GM19467 (cell line): ENCODE data around the gene MTUS2.
"Not testable (repeated sequence)": the region's sequence is repeated elsewhere in the genome, so short reads cannot be mapped to it uniquely, and the experiment has no call there.

Source experiments
- ATAC-seq: cut with Tn5 transposase; IDR thresholded peaks from one replicate; pipeline ENCODE4 v1.9.1; 2021; ENCODE audit warnings: mild to moderate bottlenecking, moderate library complexity; ENCODE audit not compliant: unreplicated experiment

The MTUS2 gene

DNA sequence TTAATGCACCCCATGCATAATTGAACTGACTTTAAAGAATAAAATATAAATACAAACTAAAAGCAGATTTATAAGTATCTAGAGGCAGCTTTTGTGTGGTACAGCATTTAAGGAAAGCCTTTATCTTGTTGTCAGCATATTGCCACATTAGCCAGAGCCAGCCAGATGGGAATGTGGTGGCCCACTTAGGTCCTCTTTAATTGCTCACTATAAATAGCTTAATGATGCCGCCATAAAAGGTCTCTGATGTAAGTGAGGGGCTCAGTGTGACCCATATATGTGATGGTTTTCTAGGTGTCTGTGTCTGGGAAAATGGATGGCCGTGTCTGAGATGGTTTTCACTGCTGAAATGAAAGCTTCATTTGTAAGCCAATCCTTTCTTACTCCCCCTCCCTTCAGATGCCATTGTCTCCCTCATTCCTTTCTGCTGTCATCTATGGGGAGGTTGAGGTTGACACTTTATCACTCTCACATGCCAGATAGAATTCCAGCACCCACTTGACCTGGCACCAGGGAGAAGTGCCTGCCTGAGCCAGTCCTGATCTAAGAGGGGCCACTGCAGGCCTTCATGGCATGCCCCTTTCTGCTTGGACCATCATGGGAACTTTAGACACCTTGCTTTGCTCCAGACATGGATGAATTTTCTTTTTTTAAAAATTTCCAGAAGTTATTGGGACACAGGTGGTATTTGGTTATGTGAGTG, 135.3 kb downstream of the MTUS2 start:
- ATAC-seq, result no peak

DNA sequence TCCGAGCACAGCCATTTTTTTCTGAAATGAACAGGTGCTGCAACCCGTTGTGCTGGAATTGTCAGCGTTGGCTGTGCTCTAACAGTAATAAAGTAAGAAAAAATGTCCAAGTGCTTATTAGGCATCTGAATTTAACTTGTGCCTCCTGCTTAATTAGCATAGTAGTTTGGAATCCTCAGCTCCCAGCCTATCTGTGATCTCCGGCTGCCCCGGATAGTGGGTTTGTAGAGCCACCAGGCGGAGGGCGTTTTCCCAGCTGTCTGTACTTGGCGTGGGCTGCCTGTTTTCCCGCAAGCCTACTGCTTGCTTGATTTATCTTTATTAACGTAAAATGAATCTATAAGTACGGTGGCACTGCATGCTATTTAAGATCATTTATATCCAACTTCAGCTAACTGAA, 137.9 kb downstream of the MTUS2 start:
- ATAC-seq, result no peak

- ATAC-seq, result no peak
These were observed 138.3 kb downstream of the MTUS2 start for GRCh38 chr13:28958441-28958840.

DNA sequence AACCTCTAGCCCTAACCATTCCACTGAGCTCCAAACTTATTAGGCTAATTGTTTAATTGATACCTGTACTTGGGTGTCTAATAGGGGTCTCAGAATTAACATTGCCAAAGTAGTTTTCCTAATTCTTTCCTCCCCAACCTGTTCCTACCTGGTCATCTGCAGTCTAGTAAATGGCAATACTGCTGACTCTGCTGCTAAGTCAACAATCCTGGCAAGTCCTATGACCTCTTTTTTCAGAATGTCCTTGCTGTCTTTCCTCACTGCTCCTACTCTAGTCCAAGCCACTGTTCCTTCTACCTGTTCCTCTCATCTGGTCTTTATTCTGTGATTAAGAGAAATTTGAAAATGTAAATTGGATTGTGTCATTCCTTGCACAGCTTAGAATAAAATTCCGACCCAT, 143.9 kb downstream of the MTUS2 start:
- ATAC-seq, result no peak

GRCh38 chr13:28964803-28965202, 144.7 kb downstream of the MTUS2 start:
- no peak for ATAC-seq

DNA sequence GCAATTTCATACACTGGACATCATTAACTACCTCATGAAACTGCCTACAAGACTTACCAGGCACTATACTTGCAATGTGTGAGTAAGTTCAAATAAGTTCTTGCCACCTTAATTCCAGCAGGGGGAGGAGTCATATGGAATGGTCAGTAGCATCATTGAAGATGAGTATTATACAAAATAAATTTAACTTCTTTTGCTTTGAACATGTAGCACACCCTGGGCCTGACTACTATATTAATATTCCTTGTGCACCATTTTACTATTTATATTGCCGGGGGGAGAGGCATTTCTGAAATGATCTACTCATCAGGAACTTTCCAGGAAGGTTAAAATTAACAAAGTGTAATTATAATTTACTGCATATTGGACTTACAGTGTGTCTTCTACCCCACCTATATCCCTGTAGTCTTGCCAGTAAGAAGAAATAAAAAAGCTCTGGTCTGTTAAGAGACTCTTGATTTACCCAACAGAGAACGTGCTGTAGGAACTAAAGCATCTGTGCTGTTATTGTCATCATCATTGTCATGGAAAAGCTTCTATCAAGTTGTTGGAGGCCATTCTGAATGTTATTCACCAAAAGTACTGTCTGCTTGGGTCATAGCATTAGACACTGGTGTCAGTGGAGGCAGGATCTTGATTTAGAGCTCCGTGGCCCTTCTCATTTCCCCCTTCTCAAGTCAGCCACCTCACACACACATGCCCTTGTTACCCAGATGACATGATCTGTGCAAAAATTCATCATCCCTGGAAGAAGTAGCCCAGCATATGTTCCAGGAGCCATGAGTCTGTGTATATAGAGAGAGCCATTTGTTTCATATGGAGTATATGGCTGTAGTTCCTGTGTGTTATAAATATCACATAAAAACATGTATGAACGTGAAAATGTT, 147.1 kb downstream of the MTUS2 start:
- no peak for ATAC-seq

- no peak for ATAC-seq
These were observed 156.1 kb downstream of the MTUS2 start for GRCh38 chr13:28976195-28976594.

GRCh38 chr13:28976636-28977035, 156.5 kb downstream of the MTUS2 start:
- ATAC-seq, result no peak

DNA sequence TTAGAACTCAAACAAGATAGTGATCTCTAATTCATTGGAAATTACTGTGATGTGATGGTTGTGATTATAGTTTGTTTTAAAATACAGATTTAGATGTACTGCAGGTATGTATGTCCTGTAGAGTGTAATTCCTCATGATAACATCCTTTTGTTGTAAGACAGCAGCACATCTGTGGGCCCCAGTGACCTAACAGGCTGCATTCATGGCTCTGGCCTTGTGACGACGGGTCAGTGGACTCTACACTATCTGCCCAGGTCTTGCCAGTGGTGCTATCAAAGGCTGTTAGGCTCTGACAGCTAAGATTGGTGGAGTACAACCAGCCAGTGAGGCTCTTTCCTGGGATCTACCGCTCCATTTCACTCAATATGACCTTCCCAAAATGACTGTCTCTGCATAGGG, 158.4 kb downstream of the MTUS2 start:
- ATAC-seq, result no peak

DNA sequence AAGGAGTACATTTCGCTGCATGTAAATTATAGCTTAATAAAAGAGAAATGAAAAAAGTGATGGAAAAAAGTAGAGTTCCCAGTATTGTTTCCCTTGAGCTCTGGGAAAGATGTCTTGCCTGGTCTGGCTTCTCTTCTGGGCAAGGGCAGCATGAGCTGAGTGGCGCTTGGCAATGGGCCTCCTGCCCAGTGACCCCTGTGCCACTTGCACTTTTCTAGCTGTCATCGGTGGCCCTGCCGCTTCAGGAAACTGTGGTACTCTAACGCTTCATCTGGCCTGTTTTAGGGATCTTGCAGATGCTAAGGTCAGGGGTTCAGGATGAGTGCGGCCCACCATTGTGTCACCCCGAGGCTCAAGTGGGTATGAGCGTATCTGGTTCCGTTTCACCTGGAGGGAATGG, 161.4 kb downstream of the MTUS2 start:
- ATAC-seq, result no peak

DNA sequence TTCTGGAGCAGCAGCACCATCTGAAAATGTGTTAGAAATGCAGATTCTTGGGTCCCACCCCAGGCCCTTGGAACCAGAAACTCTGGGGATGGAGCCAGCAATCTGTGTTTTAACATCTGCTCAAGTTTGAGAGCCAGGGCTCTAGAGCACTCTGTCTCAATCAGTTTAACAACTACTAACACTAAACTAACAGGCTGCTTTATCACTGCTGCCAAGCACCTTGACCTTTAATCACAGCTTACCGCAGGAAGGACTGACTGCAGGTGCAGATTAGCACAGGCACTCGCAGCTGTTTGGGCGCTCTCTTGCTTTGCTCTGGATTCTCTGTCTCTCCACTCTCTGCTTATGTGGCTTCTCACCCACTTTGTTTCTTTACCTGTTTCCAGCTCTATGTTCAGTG, 163.5 kb downstream of the MTUS2 start:
- no peak for ATAC-seq

DNA sequence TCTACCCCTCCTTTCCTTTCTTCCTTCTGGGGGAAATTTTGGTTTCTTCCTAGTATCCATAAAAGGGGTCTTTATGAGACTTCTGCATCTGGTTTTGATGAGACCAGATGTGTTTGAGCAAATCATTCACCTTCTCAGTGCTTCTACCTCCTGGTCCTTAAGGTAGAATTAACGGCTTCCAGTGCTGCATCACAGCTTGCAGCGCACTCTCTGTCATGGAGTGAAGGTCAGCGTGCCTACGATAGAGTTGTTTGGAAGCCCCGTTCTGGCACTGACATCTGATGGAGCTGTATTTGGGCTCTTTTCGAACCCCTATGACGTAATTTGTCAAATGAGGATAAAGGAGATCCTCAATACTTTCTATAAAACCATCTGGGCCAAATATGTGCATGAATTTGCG, 164.2 kb downstream of the MTUS2 start:
- no peak for ATAC-seq

DNA sequence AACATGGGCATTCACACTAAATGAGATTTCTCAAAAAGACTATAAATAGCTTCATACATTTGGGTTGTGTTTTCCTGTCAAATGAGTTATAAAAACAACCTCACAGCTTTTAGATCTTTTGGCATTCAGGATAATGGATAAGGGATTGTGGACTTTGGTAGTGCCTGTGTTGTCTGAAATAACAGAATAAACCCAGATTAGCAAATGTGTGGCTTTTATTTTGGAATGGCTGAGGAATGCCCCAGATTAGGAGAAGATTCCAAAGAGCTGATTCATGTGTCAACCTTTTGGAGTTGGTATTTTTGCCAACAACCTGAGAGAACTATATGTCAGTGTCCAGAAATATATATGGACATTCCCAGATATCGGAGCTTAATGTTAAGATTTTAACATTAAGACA, 164.7 kb downstream of the MTUS2 start:
- ATAC-seq, result no peak

DNA sequence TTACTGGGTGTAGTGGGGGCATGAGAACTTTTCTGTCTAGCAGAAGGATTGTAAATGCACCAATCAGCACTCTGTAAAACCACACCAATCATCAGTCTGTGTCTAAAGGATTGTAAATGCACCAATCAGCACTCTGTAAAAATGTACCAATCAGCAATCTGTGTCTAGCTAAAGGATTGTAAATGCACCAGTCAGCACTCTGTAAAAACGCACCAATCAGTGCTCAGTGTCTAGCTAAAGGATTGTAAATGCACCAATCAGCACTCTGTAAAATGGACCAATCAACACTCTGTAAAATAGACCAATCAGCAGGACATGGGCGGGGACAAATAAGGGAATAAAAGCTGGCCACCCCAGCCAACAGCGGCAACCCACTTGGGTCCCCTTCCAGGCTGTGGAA, 170.2 kb downstream of the MTUS2 start:
- not testable (repeated sequence) for ATAC-seq

DNA sequence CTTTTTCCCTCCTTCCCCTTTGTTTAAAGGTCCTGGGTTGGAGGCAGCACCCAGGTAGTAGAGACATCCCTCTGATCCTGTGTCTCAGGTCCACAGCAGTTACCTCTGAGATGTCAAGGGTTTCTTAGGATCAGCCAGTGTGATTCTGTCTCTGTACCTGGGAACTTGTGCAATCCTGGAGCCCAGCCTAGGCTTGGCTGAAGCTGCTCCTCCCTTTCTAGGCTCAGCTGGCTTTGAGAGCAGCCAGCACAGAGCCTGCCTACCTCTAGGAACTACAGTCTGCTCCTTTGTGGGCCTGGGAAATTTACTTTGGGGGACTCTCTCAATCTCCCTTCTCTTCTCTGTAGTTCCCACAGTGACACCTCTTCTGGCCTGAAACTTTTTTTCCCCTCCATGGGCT, 171.6 kb downstream of the MTUS2 start:
- no peak for ATAC-seq

GRCh38 chr13:29000826-29001225, 180.7 kb downstream of the MTUS2 start:
- ATAC-seq, result no peak

DNA sequence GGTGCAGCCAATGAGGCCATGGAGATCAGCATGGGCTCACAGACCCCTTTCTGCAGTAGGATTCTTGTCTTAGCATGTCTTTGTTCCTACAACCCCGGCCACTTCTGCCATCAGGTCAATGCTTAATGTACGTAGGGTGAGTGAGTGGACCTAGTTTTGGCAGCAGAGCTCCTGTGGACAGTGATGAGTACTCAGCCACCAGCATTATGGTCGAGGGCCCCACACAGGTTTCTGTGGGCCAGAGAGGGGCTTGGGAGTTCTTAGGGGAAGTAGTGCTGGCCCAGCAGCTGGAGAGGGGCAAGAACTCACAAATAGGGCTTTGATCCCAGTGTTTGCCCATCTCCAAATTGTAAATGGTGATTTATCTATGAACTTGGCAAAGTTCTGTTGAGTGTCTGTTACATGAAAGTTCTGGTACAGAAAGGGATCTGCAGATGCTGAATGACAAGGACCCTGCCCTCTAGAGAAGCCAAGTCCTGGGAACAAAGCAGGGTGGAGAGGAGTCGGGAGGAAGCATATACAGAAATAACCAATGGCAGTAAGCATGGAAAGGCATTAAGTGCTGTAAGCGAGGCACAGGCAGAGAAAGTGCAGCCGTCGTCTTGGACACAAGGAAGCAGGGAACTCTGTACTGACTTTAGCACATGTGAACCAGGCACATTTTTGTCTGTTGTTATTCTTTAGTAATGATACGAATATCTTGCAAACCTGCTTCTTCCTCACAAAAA, 185.1 kb downstream of the MTUS2 start:
- ATAC-seq, result no peak

DNA sequence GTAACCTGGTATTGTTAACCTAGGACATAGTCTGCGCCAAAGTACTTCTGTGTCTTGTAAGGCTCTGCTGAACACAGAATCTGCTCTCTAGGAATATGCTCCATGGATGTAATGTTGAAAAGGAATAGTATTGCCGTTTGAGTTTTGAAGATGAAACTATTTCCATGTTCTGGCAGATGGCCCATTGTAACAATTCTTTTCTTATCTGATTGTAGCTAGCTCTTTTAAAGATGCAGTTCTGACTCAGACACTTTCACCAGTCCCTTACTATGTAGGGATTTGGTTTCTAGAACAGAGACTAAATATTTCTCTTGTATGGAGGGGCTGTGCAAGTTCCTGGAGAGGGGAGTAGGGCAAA, 185.6 kb downstream of the MTUS2 start:
- ATAC-seq, result no peak

DNA sequence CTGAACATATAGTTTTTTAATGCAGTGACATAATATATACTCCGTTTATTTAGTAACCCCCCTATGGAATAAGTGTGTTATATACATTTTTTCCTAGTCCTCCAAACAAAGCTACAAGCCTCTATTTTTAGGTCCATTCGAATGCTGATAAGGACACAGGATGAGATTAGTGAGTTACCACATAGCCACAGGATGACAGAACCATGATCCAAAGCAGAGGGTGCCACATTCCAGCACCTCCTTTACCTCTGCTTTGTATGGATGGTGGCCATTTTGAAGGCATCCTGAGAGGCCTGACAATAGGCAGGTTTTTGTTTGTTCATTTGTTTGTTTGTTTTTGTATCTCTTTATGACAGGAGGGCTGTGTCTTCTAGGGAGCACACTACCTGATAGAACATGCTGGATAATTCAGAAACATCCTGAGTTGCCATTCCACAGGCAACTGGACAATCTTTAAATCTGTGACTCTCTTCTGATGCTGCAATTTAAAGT, 186.3 kb downstream of the MTUS2 start:
- no peak for ATAC-seq

DNA sequence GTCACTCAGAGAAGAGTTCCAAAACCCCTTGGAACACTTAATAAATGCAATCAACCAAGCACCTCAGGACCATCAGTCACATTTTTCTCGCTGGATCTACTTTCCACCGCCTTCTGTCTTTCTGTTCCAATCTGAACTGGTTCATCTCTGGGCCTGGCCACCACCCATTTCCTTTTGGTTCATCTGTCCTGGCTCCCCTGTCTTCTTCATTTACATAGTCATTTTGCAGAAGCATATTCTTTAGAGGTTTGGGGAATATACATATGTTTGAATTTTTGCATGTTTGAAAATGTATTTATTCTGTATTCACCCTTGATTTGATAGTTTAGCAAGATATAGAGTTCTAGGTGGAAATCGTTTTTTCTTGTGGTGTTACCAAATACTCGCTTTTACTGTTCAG, 188.2 kb downstream of the MTUS2 start:
- ATAC-seq, result no peak

DNA sequence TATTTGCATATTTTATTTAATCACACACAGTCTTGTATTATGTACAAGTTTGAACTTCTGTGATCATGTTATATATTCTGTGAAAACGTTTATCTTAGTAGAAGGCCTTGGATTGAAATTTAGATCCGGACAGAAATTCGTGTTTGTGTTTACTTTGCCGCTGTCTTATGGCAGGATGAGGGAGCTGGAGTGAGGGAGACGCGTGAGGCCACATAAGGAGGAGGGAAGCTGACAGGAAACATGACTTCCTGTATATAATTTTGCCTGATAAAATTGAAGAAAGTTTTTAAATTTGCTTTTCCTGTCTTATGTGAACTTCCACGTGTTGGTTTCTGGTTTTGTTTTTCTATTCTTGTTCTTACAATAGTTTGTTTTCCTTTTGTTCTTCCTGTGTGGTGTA, 200.2 kb downstream of the MTUS2 start:
- ATAC-seq, result no peak

DNA sequence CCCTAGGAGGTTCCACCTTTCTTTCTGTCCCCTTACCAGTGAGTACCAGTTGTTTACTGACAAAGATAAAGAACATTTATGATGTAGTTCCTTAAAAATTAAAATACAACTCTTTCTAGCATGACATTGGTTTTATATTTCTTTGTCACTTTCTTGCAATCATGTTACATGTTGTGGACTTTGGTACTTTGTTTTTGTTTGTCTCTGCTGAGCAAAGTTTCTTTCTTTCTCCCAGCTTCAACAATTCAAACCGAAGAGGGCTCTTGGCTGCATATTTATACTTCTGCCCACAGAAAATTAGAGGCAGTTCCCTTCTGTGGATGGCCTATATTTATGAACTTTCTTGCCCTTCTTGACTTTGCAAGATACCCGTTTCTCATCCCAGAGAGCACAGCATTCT, 201.2 kb downstream of the MTUS2 start:
- ATAC-seq, result no peak
